GM12875 (cell line): ENCODE data around the gene MB21D2.
"Not testable (repeated sequence)": the region's sequence is repeated elsewhere in the genome, so short reads cannot be mapped to it uniquely, and the experiment has no call there.

ENCODE experiments used
- H3K4me3 ChIP-seq: one replicate; pipeline ENCODE4 v1.5.1; 2011; ENCODE audit warnings: low read depth, low read length, control low read depth
- TF ChIP-seq, protein P1 (sequence below): IDR thresholded peaks from 2 replicates; pipeline ENCODE4 v1.5.1; 2011; ENCODE audit warnings: low read depth, mild to moderate bottlenecking, control low read depth, inconsistent platforms, low read length, moderate library complexity, borderline replicate concordance; ENCODE audit not compliant: insufficient read depth

Gene MB21D2

DNA sequence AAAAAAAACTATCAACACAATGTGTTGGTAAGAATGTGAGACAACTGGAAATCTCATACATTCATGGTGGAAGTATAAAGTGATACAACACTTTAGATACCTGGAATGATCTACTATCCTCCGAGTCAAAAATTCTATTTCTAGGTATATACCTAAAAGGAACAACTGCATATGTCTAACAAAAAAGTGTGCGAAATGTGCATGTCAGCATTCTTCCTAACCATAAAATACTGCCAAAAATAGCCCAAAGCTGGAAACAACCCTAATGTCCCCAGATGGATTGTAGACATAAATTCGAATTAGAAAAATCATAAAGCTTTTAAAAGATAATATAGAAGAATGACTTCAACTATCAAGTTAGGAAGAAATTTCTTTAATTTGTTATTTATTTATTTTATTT lies 139.1 kb downstream of the MB21D2 start:
- H3K4me3 ChIP-seq = no peak overlapping the region
- TF ChIP-seq, protein P1, sequence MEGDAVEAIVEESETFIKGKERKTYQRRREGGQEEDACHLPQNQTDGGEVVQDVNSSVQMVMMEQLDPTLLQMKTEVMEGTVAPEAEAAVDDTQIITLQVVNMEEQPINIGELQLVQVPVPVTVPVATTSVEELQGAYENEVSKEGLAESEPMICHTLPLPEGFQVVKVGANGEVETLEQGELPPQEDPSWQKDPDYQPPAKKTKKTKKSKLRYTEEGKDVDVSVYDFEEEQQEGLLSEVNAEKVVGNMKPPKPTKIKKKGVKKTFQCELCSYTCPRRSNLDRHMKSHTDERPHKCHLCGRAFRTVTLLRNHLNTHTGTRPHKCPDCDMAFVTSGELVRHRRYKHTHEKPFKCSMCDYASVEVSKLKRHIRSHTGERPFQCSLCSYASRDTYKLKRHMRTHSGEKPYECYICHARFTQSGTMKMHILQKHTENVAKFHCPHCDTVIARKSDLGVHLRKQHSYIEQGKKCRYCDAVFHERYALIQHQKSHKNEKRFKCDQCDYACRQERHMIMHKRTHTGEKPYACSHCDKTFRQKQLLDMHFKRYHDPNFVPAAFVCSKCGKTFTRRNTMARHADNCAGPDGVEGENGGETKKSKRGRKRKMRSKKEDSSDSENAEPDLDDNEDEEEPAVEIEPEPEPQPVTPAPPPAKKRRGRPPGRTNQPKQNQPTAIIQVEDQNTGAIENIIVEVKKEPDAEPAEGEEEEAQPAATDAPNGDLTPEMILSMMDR = no peak

DNA sequence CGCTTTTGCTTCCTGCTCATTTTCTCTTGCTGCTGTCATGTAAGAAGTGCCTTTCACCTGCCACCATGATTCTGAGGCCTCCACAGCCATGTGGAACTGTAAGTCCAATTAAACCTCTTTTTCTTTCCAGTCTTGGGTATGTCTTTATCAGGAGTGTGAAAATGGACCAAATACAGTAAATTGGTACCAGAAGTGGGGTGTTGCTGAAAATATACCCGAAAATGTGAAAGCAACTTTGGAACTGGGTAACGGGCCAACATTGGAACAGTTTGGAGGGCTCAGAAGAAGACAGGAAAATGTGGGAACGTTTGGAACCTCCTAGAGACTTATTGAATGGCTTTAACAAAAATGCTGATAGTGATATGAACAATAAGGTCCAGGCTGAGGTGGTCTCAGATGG lies 143.3 kb downstream of the MB21D2 start:
- not testable (repeated sequence) for H3K4me3 ChIP-seq

DNA sequence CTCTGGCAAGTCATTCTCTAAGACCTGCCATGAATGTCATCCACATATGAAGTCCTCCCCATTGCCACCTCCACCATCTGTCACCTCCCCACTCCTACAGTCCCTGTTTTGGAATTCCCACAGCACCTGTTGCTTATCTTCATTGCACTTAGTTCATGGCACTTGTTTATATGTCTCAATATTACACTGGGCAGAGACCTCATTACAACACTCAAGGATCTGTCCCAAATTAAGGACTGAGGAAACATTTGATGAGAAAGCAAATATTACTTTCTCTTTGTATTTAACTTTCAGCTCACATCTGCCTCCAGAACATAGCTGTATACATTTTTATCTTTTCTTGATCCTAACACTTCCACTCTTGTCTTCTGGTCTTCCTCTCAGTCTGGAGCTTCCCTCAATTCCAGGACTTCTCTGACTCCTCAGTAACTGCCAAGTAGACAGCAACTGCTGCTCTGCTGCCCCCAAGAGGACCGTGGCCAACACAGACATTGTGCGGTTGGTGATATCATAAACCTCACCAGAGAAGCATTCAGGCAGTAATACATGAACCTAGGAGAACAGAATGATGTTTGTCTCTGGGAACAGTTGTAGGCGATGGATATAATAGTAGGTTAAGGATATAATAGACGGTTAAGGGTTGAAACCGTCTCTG lies 145.3 kb downstream of the MB21D2 start:
- no peak overlapping the region for H3K4me3 ChIP-seq
- TF ChIP-seq, protein P1 = peak; percentile 43; the same call in 1 of the 2 replicates

DNA sequence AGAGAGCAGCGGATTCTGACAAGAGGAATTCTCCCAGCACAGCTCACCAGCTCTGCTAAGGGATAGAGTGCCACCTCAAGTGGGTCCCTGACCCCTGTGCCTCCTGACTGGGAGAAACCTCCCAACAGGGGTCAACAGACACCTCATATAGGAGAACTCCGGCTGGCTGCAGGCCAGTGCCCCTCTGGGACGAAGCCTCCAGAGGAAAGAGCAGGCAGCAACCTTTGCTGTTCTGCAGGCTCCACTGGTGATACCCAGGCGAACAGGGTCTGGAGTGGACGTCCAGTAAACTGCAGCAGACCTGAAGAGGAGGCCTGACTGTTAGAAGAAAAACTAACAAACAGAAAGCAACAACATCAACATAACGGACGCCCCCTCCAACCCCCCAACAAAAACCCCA lies 159.0 kb downstream of the MB21D2 start:
- no peak overlapping the region for H3K4me3 ChIP-seq
- TF ChIP-seq, protein P1 = no peak

DNA sequence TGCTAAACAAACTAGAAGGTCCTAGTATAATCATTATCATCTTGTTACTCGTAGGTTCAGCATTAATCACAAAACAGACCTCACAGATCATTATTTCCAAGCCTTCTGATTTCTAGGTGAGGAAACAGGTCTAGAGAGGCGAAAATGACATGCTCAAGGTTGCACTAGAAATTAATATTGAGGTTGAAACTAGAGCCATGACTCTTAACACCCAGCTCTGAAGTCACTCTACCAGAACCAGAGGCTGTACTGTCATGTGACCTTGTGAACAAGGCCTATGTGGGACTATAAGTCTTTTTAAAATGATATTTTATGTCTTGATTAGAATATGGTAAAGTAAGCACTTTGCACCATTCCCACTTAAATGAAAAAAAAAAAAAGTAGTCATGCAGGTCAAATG lies 166.5 kb downstream of the MB21D2 start:
- H3K4me3 ChIP-seq = no peak overlapping the region
- TF ChIP-seq, protein P1 = no peak

DNA sequence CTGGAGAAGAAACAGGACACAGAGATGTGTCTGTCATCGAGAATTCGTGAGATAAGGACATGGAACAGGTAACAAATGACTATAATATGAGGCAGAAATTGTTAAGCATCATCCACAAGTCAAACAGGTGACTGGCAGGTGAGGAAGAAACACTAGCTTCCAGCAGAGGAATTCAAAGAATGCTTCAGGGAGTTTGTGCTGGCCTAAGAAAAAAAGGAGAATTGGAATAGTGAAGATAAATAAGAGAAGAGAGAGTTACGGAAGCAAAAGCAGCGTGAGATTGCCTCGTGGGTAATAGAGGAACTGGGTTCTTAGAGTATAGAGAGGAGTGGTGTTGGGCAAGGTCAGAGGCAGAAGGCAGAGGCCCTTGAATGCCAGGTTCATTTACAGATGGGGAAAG lies 167.5 kb downstream of the MB21D2 start:
- TF ChIP-seq, protein P1 = no peak
- H3K4me3 ChIP-seq = no peak overlapping the region

DNA sequence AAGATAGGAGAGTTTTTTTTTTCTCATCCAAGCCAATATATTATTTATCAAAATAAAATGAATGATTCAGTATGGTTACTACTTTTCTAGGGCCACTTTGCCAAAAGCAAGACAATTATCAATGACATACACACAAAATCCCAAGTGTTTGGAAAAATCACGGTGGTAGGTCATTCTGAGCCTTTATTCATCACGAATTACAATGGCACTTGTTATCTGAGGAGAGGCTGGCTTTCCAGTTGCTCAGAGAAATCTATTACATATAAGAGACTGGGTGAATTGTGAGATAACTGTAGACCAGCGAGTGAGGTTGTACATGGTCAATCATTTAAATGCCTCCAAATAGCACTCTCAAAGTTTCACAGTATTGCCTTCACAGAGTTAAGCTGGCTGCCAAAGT lies 169.9 kb downstream of the MB21D2 start:
- TF ChIP-seq, protein P1 = no peak
- H3K4me3 ChIP-seq = no peak overlapping the region

DNA sequence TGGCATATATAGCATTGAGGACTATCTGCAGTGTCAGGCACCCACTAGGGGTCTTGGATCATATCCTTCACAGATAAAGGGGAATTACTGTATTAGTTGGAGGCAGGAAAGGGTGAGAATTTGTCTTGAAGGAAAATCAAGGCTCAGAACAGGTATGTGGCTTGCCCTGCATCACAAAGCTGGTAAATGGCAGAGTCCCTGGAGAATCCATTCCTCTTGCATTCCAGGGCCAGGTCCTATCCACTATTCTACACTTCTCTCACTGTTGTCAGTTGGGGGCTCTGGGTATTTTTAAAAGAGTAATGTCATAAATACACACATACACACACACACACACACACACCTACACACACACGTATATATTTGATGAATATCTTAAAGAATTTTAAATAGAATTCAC lies 170.5 kb downstream of the MB21D2 start:
- TF ChIP-seq, protein P1 = no peak
- H3K4me3 ChIP-seq = no peak overlapping the region
